DOHH2 (cell line): ENCODE results near the gene DUSP10.

Experiments
- H3F3A ChIP-seq: fragments of 200-600 bp; sonication (generic), shearing (Covaris generic); 2 replicates; pipeline ENCODE4 v1.6.0; 2016; ENCODE audit warnings: antibody characterized with exemption, mild to moderate bottlenecking; ENCODE audit not compliant: control insufficient read depth, insufficient read depth
- H3K27ac ChIP-seq: fragments of 200-600 bp; sonication (generic); 2 replicates; pipeline ENCODE4 v1.5.1; 2014; ENCODE audit warnings: low read depth, mild to moderate bottlenecking, low read length, moderate library complexity
- H3K27me3 ChIP-seq: fragments of 200-600 bp; sonication (generic); 2 replicates; pipeline ENCODE4 v1.6.1; 2014; ENCODE audit warnings: mild to moderate bottlenecking, low read length, mixed read lengths; ENCODE audit not compliant: control insufficient read depth
- H3K36me3 ChIP-seq: fragments of 200-600 bp; sonication (generic); 2 replicates; pipeline ENCODE4 v1.6.1; 2014; ENCODE audit warnings: mild to moderate bottlenecking, low read length, moderate library complexity, mixed read lengths; ENCODE audit not compliant: control insufficient read depth
- H3K4me1 ChIP-seq: fragments of 200-600 bp; sonication (generic); 2 replicates; pipeline ENCODE4 v1.6.1; 2014; ENCODE audit warnings: mild to moderate bottlenecking, low read length, mixed read lengths; ENCODE audit not compliant: control insufficient read depth
- H3K4me2 ChIP-seq: fragments of 200-600 bp; sonication (generic); 2 replicates; pipeline ENCODE4 v1.6.0; 2014; ENCODE audit warnings: mild to moderate bottlenecking, low read length, moderate library complexity
- H3K4me3 ChIP-seq: fragments of 200-600 bp; sonication (generic); 2 replicates; pipeline ENCODE4 v1.5.1; 2014; ENCODE audit warnings: mild to moderate bottlenecking, low read length, mixed read lengths
- H3K79me2 ChIP-seq: fragments of 200-600 bp; sonication (generic); 2 replicates; pipeline ENCODE4 v1.6.1; 2014; ENCODE audit warnings: mild to moderate bottlenecking, low read length, mixed read lengths; ENCODE audit not compliant: control insufficient read depth
- H3K9me2 ChIP-seq: fragments of 200-600 bp; sonication (generic); replicated peaks from 2 replicates; pipeline ENCODE4 v1.6.1; 2014; ENCODE audit warnings: mild to moderate bottlenecking, low read length, mixed read lengths; ENCODE audit not compliant: control insufficient read depth
- H3K9me3 ChIP-seq: fragments of 200-600 bp; sonication (generic); 2 replicates; pipeline ENCODE4 v1.6.1; 2014; ENCODE audit warnings: antibody characterized with exemption, low read length, mixed read lengths; ENCODE audit not compliant: control insufficient read depth, insufficient read depth
- H4K20me1 ChIP-seq: fragments of 200-600 bp; sonication (generic); 2 replicates; pipeline ENCODE4 v1.6.0; 2014; ENCODE audit warnings: low read depth, mild to moderate bottlenecking, antibody characterized with exemption, low read length, moderate library complexity; ENCODE audit not compliant: control insufficient read depth, insufficient read depth
- EZH2phosphoT487 ChIP-seq: fragments of 200-600 bp; sonication (generic); IDR thresholded peaks from 2 replicates; pipeline ENCODE4 v1.6.1; 2017; ENCODE audit warnings: borderline replicate concordance, mild to moderate bottlenecking, antibody characterized with exemption, low read length, moderate library complexity, mixed read lengths
- TF ChIP-seq, protein P1 (sequence below): fragments of 200-600 bp; sonication (generic); IDR thresholded peaks from one replicate; pipeline ENCODE4 v1.5.1; 2014; ENCODE audit warnings: antibody characterized with exemption, mild to moderate bottlenecking, low read depth, low read length; ENCODE audit not compliant: poor library complexity, severe bottlenecking

DUSP10 gene

DNA sequence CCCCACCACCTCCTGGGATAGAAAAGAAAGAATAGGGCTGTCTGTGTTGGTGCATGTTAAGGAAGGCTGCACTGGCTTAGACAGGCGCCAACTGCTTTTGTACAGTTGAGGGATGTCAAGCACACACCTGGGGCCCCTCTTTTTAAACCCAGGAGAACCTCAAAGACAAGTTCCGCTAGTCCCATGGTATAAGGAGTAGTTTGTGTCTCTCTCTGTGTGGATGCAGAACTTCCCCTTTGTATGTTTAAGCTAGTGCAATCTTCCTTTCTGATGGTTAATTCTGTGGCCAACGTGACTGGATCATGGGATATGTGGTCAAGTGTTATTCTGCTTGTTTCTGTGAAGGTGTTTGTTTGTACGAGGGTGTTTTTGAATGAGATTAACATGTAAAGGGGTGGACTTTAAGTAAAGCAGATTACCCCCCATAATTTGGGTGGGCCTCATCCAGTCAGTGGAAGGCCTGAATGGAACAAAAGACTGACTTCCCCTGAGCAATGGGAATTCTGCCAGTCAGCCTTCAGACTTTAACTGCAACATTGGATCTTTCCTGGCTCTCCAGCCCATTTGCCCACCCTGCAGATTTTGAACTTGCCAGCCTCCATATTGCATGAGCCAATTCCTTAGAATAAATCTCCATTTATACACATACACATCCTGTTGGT lies 9.5 kb upstream of the DUSP10 start:
- Histone ChIP-seq H3K36me3 (no peaks in the 10 kb centered on the region), H3K79me2 (no peaks in the 10 kb centered on the region), H3K27ac (no peak overlapping the region), H3F3A (no peaks in the 10 kb centered on the region), H3K9me3 (no peaks in the 10 kb centered on the region), H3K4me2 (no peak overlapping the region), H3K4me3 (no peak overlapping the region), H3K4me1 (peaks cover 26% of the 10 kb centered on the region), H3K27me3 (no peaks in the 10 kb centered on the region), H4K20me1 (no peaks in the 10 kb centered on the region), H3K9me2 (no peaks in the 10 kb centered on the region)
- TF ChIP-seq, protein P1, sequence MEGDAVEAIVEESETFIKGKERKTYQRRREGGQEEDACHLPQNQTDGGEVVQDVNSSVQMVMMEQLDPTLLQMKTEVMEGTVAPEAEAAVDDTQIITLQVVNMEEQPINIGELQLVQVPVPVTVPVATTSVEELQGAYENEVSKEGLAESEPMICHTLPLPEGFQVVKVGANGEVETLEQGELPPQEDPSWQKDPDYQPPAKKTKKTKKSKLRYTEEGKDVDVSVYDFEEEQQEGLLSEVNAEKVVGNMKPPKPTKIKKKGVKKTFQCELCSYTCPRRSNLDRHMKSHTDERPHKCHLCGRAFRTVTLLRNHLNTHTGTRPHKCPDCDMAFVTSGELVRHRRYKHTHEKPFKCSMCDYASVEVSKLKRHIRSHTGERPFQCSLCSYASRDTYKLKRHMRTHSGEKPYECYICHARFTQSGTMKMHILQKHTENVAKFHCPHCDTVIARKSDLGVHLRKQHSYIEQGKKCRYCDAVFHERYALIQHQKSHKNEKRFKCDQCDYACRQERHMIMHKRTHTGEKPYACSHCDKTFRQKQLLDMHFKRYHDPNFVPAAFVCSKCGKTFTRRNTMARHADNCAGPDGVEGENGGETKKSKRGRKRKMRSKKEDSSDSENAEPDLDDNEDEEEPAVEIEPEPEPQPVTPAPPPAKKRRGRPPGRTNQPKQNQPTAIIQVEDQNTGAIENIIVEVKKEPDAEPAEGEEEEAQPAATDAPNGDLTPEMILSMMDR: no peak
- no peak for TF ChIP-seq EZH2phosphoT487

DNA sequence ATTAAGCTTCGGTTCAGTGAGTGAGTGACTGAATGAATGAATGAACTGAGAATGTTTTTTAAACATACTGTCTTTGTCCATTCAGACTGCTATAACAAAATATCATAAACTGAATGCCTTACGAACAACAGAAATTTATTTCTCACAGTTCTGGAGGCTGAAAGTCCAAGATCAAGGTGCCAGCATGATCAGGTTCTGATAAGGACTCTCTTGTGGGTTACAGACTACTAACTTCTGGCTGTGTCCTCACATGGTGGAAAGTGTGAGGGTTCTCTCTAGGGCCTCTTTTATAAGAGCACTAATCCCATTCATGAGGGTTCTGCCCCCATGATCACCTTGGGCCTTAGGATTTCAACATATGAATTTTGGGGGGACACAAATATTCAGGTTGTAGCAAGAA lies 7.1 kb upstream of the DUSP10 start:
- Histone ChIP-seq H3F3A (no peaks in the 10 kb centered on the region), H3K79me2 (no peaks in the 10 kb centered on the region), H3K27me3 (no peaks in the 10 kb centered on the region), H3K4me2 (no peak overlapping the region), H4K20me1 (no peaks in the 10 kb centered on the region), H3K9me2 (no peaks in the 10 kb centered on the region), H3K4me1 (peaks cover 5% of the 10 kb centered on the region), H3K27ac (no peak overlapping the region), H3K4me3 (no peak overlapping the region), H3K9me3 (no peaks in the 10 kb centered on the region), H3K36me3 (no peaks in the 10 kb centered on the region)
- TF ChIP-seq, protein P1: no peak
- TF ChIP-seq EZH2phosphoT487: no peak

DNA sequence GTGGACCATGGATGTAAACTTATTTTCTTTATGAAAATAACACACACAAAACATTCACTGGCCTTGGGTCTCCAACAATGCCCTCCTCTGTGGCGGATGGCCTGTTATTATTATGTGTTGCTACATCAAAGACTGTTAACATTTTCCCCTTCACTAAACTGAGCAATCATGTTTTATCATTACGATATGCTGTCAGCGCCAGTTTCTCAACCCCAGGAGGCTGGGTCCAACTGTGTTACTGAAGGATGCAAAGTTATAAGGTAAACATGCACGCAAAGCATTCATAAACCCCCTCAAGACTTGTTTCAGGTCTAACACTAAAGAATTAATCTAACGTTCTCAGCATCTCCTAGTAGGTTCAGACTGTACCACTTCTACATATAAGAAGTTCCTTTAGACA lies 6.0 kb upstream of the DUSP10 start:
- Histone ChIP-seq H3K9me2 (no peaks in the 10 kb centered on the region), H3K79me2 (no peaks in the 10 kb centered on the region), H3K27ac (no peak overlapping the region), H3K4me1 (peaks cover 9% of the 10 kb centered on the region), H3K4me2 (no peak overlapping the region), H4K20me1 (no peaks in the 10 kb centered on the region), H3K9me3 (no peaks in the 10 kb centered on the region), H3K36me3 (no peaks in the 10 kb centered on the region), H3F3A (no peaks in the 10 kb centered on the region), H3K27me3 (no peaks in the 10 kb centered on the region), H3K4me3 (no peak overlapping the region)
- TF ChIP-seq EZH2phosphoT487: no peak
- TF ChIP-seq, protein P1: no peak
